Loucy (cell line): ENCODE data around the gene ATP8A2.

Experiments used
- CTCF ChIP-seq: fragments of 200-600 bp; sonication (generic); conservative IDR thresholded peaks from 2 replicates; pipeline ENCODE4 v1.5.1; 2014; ENCODE audit warnings: mild to moderate bottlenecking, antibody characterized with exemption, low read length
- EZH2phosphoT487 ChIP-seq: fragments of 200-600 bp; IDR thresholded peaks from 2 replicates; pipeline ENCODE4 v1.6.1; 2018; ENCODE audit warnings: antibody characterized with exemption, mild to moderate bottlenecking, moderate library complexity, borderline replicate concordance

GRCh38 chr13:25354377-25354776, 17.4 kb upstream of the ATP8A2 start:
- TF ChIP-seq CTCF (no peak), EZH2phosphoT487 (no peak)
